Measurements from ENCODE around the gene FAM81B.
A peak's percentile ranks its signal among the peaks of the same experiment; 100 is the strongest.

The FAM81B gene

DNA sequence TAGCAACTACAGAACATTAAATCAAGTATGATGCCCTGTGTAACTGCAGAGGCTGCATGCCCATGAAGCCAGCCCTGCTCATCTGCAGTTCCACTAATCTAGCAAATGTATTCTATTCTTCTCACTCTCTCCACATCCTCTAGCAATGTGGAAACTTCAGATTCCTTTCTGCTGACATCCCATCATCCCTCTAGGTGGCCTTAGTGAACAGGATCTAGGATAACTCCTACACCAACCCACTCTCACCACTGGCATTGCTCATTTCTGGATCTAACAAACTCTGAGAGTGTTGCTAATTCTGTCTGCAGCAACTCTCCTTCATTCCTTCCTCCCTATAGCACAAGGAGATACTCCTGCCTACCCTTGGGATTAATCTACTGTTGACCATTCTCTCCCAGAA lies 80.8 kb downstream of the FAM81B start:
- peak; percentile 56 for DNase-seq (ENCODE audit: low read depth)

DNA sequence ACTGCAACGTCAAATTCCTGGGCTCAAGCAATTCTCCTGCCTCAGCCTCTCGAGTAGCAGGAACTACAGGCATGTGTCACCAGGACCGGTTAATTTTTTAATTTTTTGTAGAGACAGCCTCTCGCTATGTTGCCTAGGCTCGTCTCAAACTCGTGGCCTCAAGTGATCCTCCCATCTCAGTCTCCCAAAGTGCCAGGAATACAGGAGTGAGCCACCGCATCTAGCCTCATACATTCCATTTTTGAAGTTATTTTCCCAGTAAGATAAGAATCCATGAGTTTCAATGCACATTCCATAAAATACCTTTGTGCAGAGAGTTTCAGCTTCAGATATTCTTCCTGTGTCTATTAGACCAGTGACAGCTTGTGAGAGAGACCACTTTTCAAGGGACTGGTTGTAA lies 93.3 kb downstream of the FAM81B start:
- no peak for DNase-seq (ENCODE audit: low read depth)

DNA sequence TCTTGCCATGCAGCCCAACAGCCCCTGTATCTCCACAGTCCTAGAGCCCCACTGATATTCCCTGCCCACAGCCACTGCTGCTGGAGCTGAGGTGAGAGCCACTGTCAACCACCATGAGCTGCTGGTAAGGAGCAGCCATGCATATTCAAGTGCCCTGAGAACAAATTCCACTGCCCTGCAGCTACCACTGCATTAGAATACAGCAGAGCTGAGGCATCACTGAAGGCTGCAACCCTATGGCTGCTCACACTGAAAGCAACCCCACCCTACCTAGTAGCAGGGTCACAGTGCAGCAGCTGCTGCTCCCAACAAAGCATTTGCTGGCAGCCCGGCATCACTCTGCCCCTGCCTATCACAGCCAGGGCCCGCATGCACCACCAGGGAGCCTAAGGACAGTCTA lies 95.0 kb downstream of the FAM81B start:
- no peak for DNase-seq (ENCODE audit: low read depth)

DNA sequence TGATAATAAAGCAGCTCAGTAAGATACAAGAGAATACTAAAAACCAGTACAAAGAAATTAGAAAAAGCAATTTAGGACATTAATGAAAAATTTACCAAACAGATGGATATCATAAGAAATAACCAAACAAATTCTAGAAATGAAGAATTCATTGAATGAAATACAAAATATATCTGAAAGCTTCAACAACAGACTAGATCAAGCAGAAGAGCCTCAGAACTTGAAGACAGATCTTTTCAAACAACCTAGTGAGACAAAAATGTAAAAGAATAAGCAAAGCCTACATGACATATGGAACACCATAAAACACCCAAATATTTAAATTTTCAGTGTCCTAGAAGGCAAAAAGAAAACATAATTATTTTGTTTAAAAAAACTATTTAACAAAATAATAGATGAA lies 96.7 kb downstream of the FAM81B start:
- DNase-seq (ENCODE audit: low read depth): no peak

Measured in ELR (cell line).